Endothelial cell of umbilical vein (primary cell): ENCODE data around the gene FOXN1. TPM values are rescaled to one million over a fixed set of nuclear protein-coding genes. Genes with fewer than 3 reads are reported as not detected.

Experiments
- BruUV-seq: library from RNA; stranded (reverse); fragments of 400-500 nt; replicated peaks from 2 replicates; lab custom pipeline; 2021; lab: Mats Ljungman, UMichigan
- CTCF ChIA-PET: fragments of 300-600, 350-600 bp; sonication (Branson Sonifier 250); formaldehyde crosslinking; loops from one replicate; lab custom pipeline; 2021; ENCODE audit warnings: antibody characterized with exemption, inconsistent platforms; lab: Charles Lee
- POLR2A ChIA-PET: fragments of 300-600, 350-600 bp; sonication (Branson Sonifier 250); formaldehyde crosslinking; loops from one replicate; lab custom pipeline; 2021; ENCODE audit warnings: antibody characterized with exemption, inconsistent platforms; lab: Charles Lee
- DNase-seq: peaks from one replicate; pipeline ENCODE4 v3.0.0-alpha.2; 2011; ENCODE audit warnings: low read depth, low spot score
- FAIRE-seq: peaks from 2 replicates; lab custom pipeline; 2011; peaks lifted over from hg19 to GRCh38; lab: Jason Lieb, UNC
- H2AFZ ChIP-seq: 2 replicates; pipeline ENCODE4 v1.6.0; 2012; ENCODE audit warnings: low read depth, low read length, control low read depth, inconsistent platforms
- H3K27ac ChIP-seq: 2 replicates; pipeline ENCODE4 v1.5.1; 2011; ENCODE audit warnings: low read depth, mild to moderate bottlenecking, control low read depth, low read length, moderate library complexity; ENCODE audit not compliant: insufficient read depth
- H3K27me3 ChIP-seq, 2 experiments: 2 replicates each; pipeline versions ENCODE4 v1.6.0 to v1.6.1; 2011; ENCODE audit warnings: low read length in 2 of 2, mixed read lengths in 1 of 2; ENCODE audit not compliant: control insufficient read depth in 2 of 2, insufficient read depth in 2 of 2
- H3K36me3 ChIP-seq, 2 experiments: 2 replicates in 1 of 2; 3 replicates in 1 of 2; pipeline ENCODE4 v1.5.1; 2011; ENCODE audit warnings: low read length in 2 of 2, mild to moderate bottlenecking in 1 of 2, moderate library complexity in 1 of 2; ENCODE audit not compliant: control insufficient read depth in 2 of 2, insufficient read depth in 2 of 2; ENCODE audit errors: extremely low read depth in 1 of 2
- H3K4me1 ChIP-seq: 3 replicates; pipeline ENCODE4 v1.5.1; 2011; ENCODE audit warnings: mild to moderate bottlenecking, low read length; ENCODE audit not compliant: control insufficient read depth, insufficient read depth; ENCODE audit errors: extremely low read depth
- H3K4me2 ChIP-seq: 2 replicates; pipeline ENCODE4 v1.6.1; 2011; ENCODE audit warnings: low read length, control low read depth, mixed read lengths; ENCODE audit not compliant: insufficient read depth
- H3K4me3 ChIP-seq, 3 experiments: fragments of 200-600 bp in 1 of 3; sonication (generic), shearing (Covaris generic) in 1 of 3; replicated peaks in 1 of 3; 2 replicates each; pipeline ENCODE4 v1.5.1; 2011 to 2016; ENCODE audit warnings: control low read depth in 3 of 3, low read length in 3 of 3, mild to moderate bottlenecking in 2 of 3, inconsistent platforms in 1 of 3, low read depth in 1 of 3, moderate library complexity in 1 of 3; ENCODE audit not compliant: insufficient read depth in 1 of 3
- H3K79me2 ChIP-seq: 2 replicates; pipeline ENCODE4 v1.6.0; 2012; ENCODE audit warnings: low read length, inconsistent platforms; ENCODE audit not compliant: control insufficient read depth, insufficient read depth
- H3K9ac ChIP-seq: replicated peaks from 2 replicates; pipeline ENCODE3; 2011; ENCODE audit warnings: low read length, control low read depth; ENCODE audit not compliant: insufficient read depth; ENCODE audit errors: extremely low read depth
- H3K9me1 ChIP-seq: replicated peaks from 3 replicates; pipeline ENCODE4 v1.6.0; 2011; ENCODE audit warnings: mild to moderate bottlenecking, low read length; ENCODE audit not compliant: control insufficient read depth, insufficient read depth; ENCODE audit errors: extremely low read depth
- H3K9me3 ChIP-seq: replicated peaks from 2 replicates; pipeline ENCODE4 v1.5.1; 2012; ENCODE audit warnings: low read length, inconsistent platforms; ENCODE audit not compliant: control insufficient read depth, insufficient read depth
- H4K20me1 ChIP-seq: replicated peaks from 2 replicates; pipeline ENCODE3; 2011; ENCODE audit warnings: mild to moderate bottlenecking, low read length; ENCODE audit not compliant: control insufficient read depth, insufficient read depth; ENCODE audit errors: extremely low read depth
- CTCF ChIP-seq, 2 donors: IDR thresholded peaks; 1 replicate in 1 of 2; 2 replicates in 1 of 2; pipeline ENCODE4 v1.5.1; 2011; ENCODE audit warnings: low read length in 2 of 2, mild to moderate bottlenecking in 2 of 2, moderate library complexity in 2 of 2, control low read depth in 1 of 2, inconsistent platforms in 1 of 2, low read depth in 1 of 2; ENCODE audit not compliant: insufficient read depth in 1 of 2; ENCODE audit errors: extremely low read depth in 1 of 2
- EZH2 ChIP-seq: IDR thresholded peaks from 2 replicates; pipeline ENCODE4 v1.6.1; 2012; ENCODE audit warnings: borderline replicate concordance, low read depth, mild to moderate bottlenecking, moderate library complexity, low read length, inconsistent platforms; ENCODE audit not compliant: severe bottlenecking
- FOS ChIP-seq: IDR thresholded peaks from 2 replicates; pipeline ENCODE4 v1.6.1; 2011; ENCODE audit warnings: mild to moderate bottlenecking, low read length, moderate library complexity, borderline replicate concordance; ENCODE audit not compliant: insufficient read depth
- GATA2 ChIP-seq: IDR thresholded peaks from 2 replicates; pipeline ENCODE4 v1.7.0; 2011; ENCODE audit warnings: low read depth, mild to moderate bottlenecking, moderate library complexity, mixed read lengths, low read length; ENCODE audit not compliant: insufficient read length, insufficient read depth
- JUN ChIP-seq: IDR thresholded peaks from 2 replicates; pipeline ENCODE4 v1.6.1; 2011; ENCODE audit warnings: borderline replicate concordance, low read depth; ENCODE audit not compliant: insufficient read length, insufficient read depth
- MAX ChIP-seq: IDR thresholded peaks from 2 replicates; pipeline ENCODE4 v1.6.1; 2011; ENCODE audit not compliant: insufficient read depth, insufficient read length
- MYC ChIP-seq: IDR thresholded peaks from one replicate; pipeline ENCODE4 v1.6.1; 2011; ENCODE audit warnings: mild to moderate bottlenecking, low read depth, low read length
- POLR2A ChIP-seq: IDR thresholded peaks from 2 replicates; pipeline ENCODE4 v1.6.1; 2012; ENCODE audit warnings: low read depth, mild to moderate bottlenecking, control low read depth, low read length
- POLR2AphosphoS5 ChIP-seq: IDR thresholded peaks from 2 replicates; pipeline ENCODE4 v1.6.1; 2012; ENCODE audit warnings: low read depth, mild to moderate bottlenecking, control low read depth, low read length, moderate library complexity; ENCODE audit not compliant: insufficient read depth
- dilution Hi-C: fragments of 300-500 bp; cut with MboI; formaldehyde crosslinking; loops from one replicate; pipeline ENCODE4 v1.15.0; 2019; ENCODE audit warnings: low sequenced_read_pairs; ENCODE audit not compliant: extremely low pct_ligation_motif_present
- intact Hi-C: fragments of 100-400 bp; cut with micrococcal nuclease; formaldehyde crosslinking; loops from one replicate; pipeline ENCODE4 v1.10.0; 2022
- polyA plus RNA-seq, 4 experiments: library from polyadenylated mRNA; depleted of rRNA in 3 of 4; stranded (reverse) in 3 of 4; unstranded in 1 of 4; fragments of >200 nt; gene quantifications; 2 replicates each; pipeline versions ENCODE4 v1.2.1 to v1.2.3, GENCODE V29; 2011 to 2012; ENCODE audit warnings: missing spikeins in 1 of 4
- total RNA-seq: library from RNA; stranded (reverse); gene quantifications from 2 replicates; pipeline ENCODE4 v1.2.3, GENCODE V29; 2021

FOXN1 gene
- total and polyA plus RNA-seq, 2 donors (not counting 3 experiments of a cell fraction or from before 2014, with no cell fraction given), result not detected

GRCh38 chr17:28491860-28492259 is 14.3 kb upstream of the FOXN1 start:
- ChIA-PET CTCF (interaction anchor here (4.2 kb wide), 1 partner anchor 120 kb away, joined by 64 read pairs; the partner anchor contains the start of gene RSKR), POLR2A (no interaction called here)
- H3K9ac ChIP-seq, result no peak overlapping the region
- H3K4me3 ChIP-seq, result no peak overlapping the region
- intact Hi-C loops, result no loop called here
- no peaks in the 10 kb centered on the region for H3K79me2 ChIP-seq
- no peaks in the 10 kb centered on the region for H3K36me3 ChIP-seq
- no peaks in the 10 kb centered on the region for H3K9me3 ChIP-seq
- H3K4me1 ChIP-seq, result no peaks in the 10 kb centered on the region
- FAIRE-seq, result no peak
- H3K9me1 ChIP-seq, result no peaks in the 10 kb centered on the region
- no peak for DNase-seq
- no peak overlapping the region for H3K27ac ChIP-seq
- peaks cover 0 to 3% of the 10 kb centered on the region in 2 experiments for H3K27me3 ChIP-seq
- TF ChIP-seq FOS (no peak), POLR2A (no peak), GATA2 (no peak), MYC (no peak), JUN (no peak), EZH2 (no peak), CTCF (IDR thresholded peaks at IDR 0.05; ENCODE audit: extremely low read depth in 1 of 2, insufficient read depth in 1 of 2, low read depth in 1 of 2, low read length in 2 of 2) (no peak), MAX (no peak), POLR2AphosphoS5 (no peak)
- no peak overlapping the region for H2AFZ ChIP-seq
- H3K4me2 ChIP-seq, result no peak overlapping the region
- dilution Hi-C loops, result no loop called here
- no peaks in the 10 kb centered on the region for H4K20me1 ChIP-seq
- BruUV-seq, result no TSS peak
